ACC112 (cell line): Measurements from ENCODE around the gene TMC8.
"Not testable (repeated sequence)": the region's sequence is repeated elsewhere in the genome, so short reads cannot be mapped to it uniquely, and the experiment has no call there.

Experiments
- H2AFZ ChIP-seq: fragments of 200-600 bp; sonication (generic); one replicate; pipeline ENCODE4 v1.6.0; 2017; ENCODE audit warnings: antibody characterized with exemption, low read length; ENCODE audit not compliant: unreplicated experiment
- H3K27ac ChIP-seq: fragments of 200-600 bp; sonication (generic); 2 replicates; pipeline ENCODE4 v1.5.1; 2014; ENCODE audit warnings: low read depth, mild to moderate bottlenecking, antibody characterized with exemption, low read length, moderate library complexity
- H3K27me3 ChIP-seq: fragments of 200-600 bp; sonication (generic); 2 replicates; pipeline ENCODE4 v1.6.1; 2014; ENCODE audit warnings: mild to moderate bottlenecking, antibody characterized with exemption, low read length, moderate library complexity, mixed read lengths; ENCODE audit not compliant: insufficient read depth
- H3K36me3 ChIP-seq: fragments of 200-600 bp; sonication (generic); 2 replicates; pipeline ENCODE4 v1.6.1; 2016; ENCODE audit warnings: mild to moderate bottlenecking, antibody characterized with exemption, low read length, moderate library complexity, mixed read lengths; ENCODE audit not compliant: insufficient read depth
- H3K4me1 ChIP-seq: fragments of 200-600 bp; sonication (generic); one replicate; pipeline ENCODE4 v1.6.1; 2016; ENCODE audit warnings: low read length, mixed read lengths; ENCODE audit not compliant: insufficient read depth, unreplicated experiment, control insufficient read depth
- H3K4me3 ChIP-seq: fragments of 200-600 bp; sonication (generic); 2 replicates; pipeline ENCODE4 v1.5.1; 2014; ENCODE audit warnings: mild to moderate bottlenecking, low read depth, low read length
- H3K79me2 ChIP-seq: fragments of 200-600 bp; sonication (generic); one replicate; pipeline ENCODE4 v1.6.0; 2016; ENCODE audit warnings: low read length; ENCODE audit not compliant: control insufficient read depth, unreplicated experiment, insufficient read depth

TMC8 gene

DNA sequence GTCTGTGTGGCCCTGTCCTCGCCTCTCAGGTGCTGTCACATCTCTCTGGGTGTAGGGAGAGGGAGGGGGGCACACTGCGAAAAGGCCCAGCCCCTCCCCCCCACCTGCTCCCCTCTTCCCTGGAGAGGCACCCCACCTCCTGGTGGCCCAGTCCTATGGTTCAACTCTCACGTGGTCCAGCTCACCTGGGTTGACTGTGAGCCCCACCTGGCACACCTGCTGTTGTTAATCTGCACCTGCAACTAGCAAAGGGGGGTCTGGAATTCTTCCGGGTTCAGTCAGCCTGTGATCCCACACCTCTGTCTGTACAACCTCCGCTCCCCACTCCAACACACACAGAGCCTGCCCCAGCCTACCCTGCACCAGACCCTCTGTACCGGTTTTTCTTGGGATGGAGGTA lies 35.8 kb downstream of the TMC8 start:
- H3K27me3 ChIP-seq, result no peaks in the 10 kb centered on the region
- H3K27ac ChIP-seq, result no peak overlapping the region
- H2AFZ ChIP-seq, result no peak overlapping the region
- no peaks in the 10 kb centered on the region for H3K36me3 ChIP-seq
- no peaks in the 10 kb centered on the region for H3K79me2 ChIP-seq
- H3K4me3 ChIP-seq, result no peak overlapping the region
- H3K4me1 ChIP-seq, result no peaks in the 10 kb centered on the region

DNA sequence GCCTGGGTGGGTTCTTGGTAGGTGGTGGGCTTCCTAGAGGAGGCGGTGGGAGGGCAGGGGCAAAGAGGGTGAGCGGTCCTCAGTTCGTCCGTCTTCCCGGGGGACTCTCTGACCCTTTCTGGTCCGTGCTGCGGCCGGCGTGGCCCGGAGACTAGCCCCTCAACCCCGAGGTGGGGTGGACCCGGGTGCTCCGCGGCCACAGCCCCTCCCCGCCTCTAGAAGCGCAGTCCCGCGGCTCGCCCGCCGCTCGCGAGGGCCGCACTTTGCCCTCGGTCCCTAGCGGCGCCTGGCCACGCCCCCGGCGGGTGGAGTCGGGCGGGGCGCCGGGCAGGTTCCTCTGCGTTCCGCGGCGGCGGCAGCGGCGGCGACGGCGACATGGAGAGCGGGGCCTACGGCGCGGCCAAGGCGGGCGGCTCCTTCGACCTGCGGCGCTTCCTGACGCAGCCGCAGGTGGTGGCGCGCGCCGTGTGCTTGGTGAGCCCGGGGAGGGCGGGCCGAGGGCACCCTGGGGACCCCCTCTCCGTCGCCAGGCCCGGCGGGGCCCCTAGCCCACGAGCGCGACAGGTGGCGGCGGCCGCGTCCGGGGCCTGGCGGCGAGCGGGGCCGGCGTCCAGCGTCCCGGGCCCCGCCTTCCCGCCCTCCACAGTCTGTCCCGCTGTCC lies 37.8 kb downstream of the TMC8 start, which contains the start of gene SYNGR2:
SYNGR2 (plus strand) TSS at position 340 of the 661 bp plus-strand sequence; CDS start at position 376, 36 bp downstream.
- no peaks in the 10 kb centered on the region for H3K79me2 ChIP-seq
- peak within 1 kb of the TSS; percentile 45 for H2AFZ ChIP-seq
- peak within 1 kb of the TSS; percentile 79 for H3K4me3 ChIP-seq
- H3K4me1 ChIP-seq, result no peaks in the 10 kb centered on the region
- H3K27me3 ChIP-seq, result no peaks in the 10 kb centered on the region
- H3K36me3 ChIP-seq, result no peaks in the 10 kb centered on the region
- no peak within 1 kb of the TSS for H3K27ac ChIP-seq

- Histone ChIP-seq H3K79me2 (no peaks in the 10 kb centered on the region), H3K27me3 (no peaks in the 10 kb centered on the region), H3K4me3 (peak overlapping the region; percentile 79), H3K27ac (no peak overlapping the region), H3K4me1 (no peaks in the 10 kb centered on the region), H2AFZ (peak overlapping the region; percentile 45), H3K36me3 (no peaks in the 10 kb centered on the region)
Observed at GRCh38 chr17:78168903-78169793, 38.6 kb downstream of the TMC8 start.

GRCh38 chr17:78170692-78171590 lies 40.4 kb downstream of the TMC8 start:
- Histone ChIP-seq H2AFZ (no peak overlapping the region), H3K27me3 (no peaks in the 10 kb centered on the region), H3K36me3 (no peaks in the 10 kb centered on the region), H3K79me2 (no peaks in the 10 kb centered on the region), H3K4me1 (no peaks in the 10 kb centered on the region), H3K27ac (no peak overlapping the region), H3K4me3 (no peak overlapping the region)

GRCh38 chr17:78171591-78172248 lies 41.1 kb downstream of the TMC8 start:
- not testable (repeated sequence) for H2AFZ ChIP-seq, H3K4me3 ChIP-seq, H3K27ac ChIP-seq, H3K36me3 ChIP-seq, H3K27me3 ChIP-seq, H3K4me1 ChIP-seq, H3K79me2 ChIP-seq

DNA sequence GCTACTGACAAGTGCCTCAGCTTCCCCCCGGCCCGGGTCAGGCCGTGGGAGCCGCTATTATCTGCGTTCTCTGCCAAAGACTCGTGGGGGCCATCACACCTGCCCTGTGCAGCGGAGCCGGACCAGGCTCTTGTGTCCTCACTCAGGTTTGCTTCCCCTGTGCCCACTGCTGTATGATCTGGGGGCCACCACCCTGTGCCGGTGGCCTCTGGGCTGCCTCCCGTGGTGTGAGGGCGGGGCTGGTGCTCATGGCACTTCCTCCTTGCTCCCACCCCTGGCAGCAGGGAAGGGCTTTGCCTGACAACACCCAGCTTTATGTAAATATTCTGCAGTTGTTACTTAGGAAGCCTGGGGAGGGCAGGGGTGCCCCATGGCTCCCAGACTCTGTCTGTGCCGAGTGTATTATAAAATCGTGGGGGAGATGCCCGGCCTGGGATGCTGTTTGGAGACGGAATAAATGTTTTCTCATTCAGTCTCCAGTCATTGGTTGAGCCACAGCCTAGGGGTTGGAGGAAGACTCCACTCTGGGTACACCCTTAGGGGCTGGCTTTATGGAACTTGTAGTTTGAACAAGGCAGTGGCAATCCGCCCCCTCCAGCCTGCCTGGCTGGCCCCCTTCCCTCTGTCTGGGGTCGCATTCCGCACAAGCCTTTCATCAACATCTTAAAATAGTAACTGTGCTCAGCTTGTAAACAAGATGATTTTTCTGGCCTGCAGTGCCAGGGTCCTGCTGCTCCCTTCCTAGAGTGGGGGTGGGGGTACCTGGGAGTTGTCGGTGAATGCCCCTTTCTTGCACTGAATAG lies 41.9 kb downstream of the TMC8 start:
- Histone ChIP-seq H3K27me3 (no peaks in the 10 kb centered on the region), H3K4me1 (no peaks in the 10 kb centered on the region)

DNA sequence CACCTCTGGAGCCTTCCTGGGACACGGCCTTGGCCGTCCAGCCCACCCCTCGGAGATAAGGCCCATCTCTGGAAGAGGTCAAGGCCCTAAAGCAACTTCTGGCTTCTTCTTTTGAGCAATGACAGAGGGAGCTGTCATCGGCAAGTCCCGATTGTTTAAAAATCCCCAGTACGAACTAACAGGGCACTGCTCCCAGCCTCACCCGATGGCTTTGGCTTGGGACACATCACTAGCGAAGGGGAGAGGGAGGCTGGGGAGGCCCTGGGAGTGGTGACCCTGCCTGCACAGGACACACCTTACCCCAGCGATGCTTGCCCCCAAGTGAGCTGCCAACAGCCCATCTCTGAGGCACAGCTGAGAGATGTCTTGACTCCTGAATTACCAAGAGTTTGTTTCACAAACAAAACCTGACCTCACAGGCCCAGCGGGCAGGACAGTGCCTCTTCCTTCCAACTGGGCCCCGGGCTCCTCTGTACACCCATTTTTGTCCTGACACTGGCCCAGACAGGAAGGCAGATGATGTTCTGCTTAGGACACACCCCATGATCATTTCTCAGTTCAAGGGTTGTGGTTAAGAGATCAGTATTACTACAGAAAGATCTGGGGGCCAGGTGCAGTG lies 42.6 kb downstream of the TMC8 start:
- no peaks in the 10 kb centered on the region for H3K79me2 ChIP-seq
- no peak overlapping the region for H2AFZ ChIP-seq
- no peaks in the 10 kb centered on the region for H3K27me3 ChIP-seq
- H3K36me3 ChIP-seq, result 0 out of 2 replicates have a peak, but pooled peaks cover 2% of the 10 kb centered on the region
- no peak overlapping the region for H3K4me3 ChIP-seq
- no peak overlapping the region for H3K27ac ChIP-seq
- no peaks in the 10 kb centered on the region for H3K4me1 ChIP-seq

More for the DNA sequence above, 41.9 kb downstream of the TMC8 start:
- H3K4me3 ChIP-seq, result no peak overlapping the region
- no peaks in the 10 kb centered on the region for H3K36me3 ChIP-seq
- no peak overlapping the region for H2AFZ ChIP-seq
- no peak overlapping the region for H3K27ac ChIP-seq
- H3K79me2 ChIP-seq, result no peaks in the 10 kb centered on the region

GRCh38 chr17:78174346-78174869 lies 43.8 kb downstream of the TMC8 start:
- Histone ChIP-seq H3K27ac (no peak overlapping the region), H3K36me3 (0 out of 2 replicates have a peak, but pooled peaks cover 4% of the 10 kb centered on the region), H3K4me3 (no peak overlapping the region), H3K27me3 (no peaks in the 10 kb centered on the region), H3K79me2 (no peaks in the 10 kb centered on the region), H3K4me1 (peaks cover 2% of the 10 kb centered on the region), H2AFZ (no peak overlapping the region)
